Measurements from ENCODE around the gene FBXL20. TPM values are rescaled to one million over a fixed set of nuclear protein-coding genes. Genes with fewer than 3 reads are reported as not detected.

Gene FBXL20, protein sequence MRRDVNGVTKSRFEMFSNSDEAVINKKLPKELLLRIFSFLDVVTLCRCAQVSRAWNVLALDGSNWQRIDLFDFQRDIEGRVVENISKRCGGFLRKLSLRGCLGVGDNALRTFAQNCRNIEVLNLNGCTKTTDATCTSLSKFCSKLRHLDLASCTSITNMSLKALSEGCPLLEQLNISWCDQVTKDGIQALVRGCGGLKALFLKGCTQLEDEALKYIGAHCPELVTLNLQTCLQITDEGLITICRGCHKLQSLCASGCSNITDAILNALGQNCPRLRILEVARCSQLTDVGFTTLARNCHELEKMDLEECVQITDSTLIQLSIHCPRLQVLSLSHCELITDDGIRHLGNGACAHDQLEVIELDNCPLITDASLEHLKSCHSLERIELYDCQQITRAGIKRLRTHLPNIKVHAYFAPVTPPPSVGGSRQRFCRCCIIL
- total RNA-seq (2021; fragmentation: NEBNext Ultra II Directional; extraction: Animal tissue kit (Norgen Biotek cat#: 25700)), result 10.3 and 11.0 TPM in 2 replicates
- polyA plus RNA-seq (2011; rRNA removed), result 4.3 and 5.5 TPM in 2 replicates
- polyA plus RNA-seq (2011; cell fraction: cytosol; rRNA removed), result 4.3 TPM
- polyA plus RNA-seq (2011; cell fraction: nucleus; rRNA removed), result 4.9 TPM
- polyA plus RNA-seq (2012, experiment 1 of 2), result 5.4 to 6.4 TPM (median 6.0 TPM) in 4 replicates
- polyA plus RNA-seq (2012, experiment 2 of 2), result 4.4 TPM
- 5.2 TPM for polyA plus RNA-seq (2013, experiment 1 of 2)
- 5.8 TPM for polyA plus RNA-seq (2013, experiment 2 of 2)
- polyA minus RNA-seq (2011; rRNA and poly(A)+ RNA removed), result 8.8 and 11.0 TPM in 2 replicates
- 4.0 TPM for polyA minus RNA-seq (2011; cell fraction: cytosol; rRNA and poly(A)+ RNA removed)
- polyA minus RNA-seq (2011; cell fraction: nucleus; rRNA and poly(A)+ RNA removed), result 5.2 TPM
- long read RNA-seq, experiment 1, partial matches to known transcripts, result 2 of 7 reads
- long read RNA-seq, experiment 1, other reads (novel, unspliced or antisense), result 3 of 7 reads
- long read RNA-seq, experiment 2, partial matches to known transcripts, result 2 of 2 reads
- long read RNA-seq, experiment 2, other reads (novel, unspliced or antisense), result 0 of 2 reads

DNA sequence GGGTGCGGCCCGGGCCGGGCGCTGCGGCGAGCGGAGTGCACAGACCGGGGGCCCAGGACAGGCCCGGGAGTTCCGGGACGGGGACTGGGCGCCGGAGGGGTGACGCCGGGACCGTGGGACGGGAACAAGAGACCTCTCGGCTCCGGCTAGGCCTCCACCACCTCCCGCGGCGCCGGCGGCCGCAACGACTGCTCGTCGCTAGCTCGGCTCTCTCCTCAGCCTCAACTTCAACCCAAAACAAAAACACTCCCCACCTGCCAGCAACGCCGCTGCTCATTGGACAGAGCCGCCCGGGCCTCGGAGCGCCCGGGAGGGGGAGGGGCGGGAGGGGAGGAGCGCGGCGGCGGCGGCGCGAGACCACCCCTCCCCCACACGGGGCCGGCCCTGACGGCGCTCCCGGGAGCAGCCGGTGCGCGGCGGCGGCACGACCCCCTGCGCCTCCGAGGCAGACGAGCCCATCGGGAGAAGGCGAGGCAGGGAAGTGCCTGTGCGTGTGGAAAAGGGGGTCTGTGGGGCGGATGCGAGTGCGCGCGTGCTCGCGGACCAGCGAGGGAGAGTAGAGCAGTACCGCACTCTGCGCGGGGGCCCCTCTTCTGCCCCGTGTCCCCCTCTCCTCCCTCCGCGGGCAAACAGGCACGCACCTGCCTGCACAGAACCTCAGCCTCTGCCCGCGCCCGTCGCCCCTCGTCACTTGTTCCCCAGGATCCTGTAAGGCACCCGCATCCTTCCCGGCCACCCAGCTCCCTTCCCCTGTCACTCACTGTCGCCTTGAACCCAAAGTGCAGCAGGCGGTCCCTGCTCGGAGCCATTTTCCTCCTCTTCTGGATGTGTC lies at the start of gene FBXL20:
TSS of gene FBXL20 (minus strand) at position 215 of the 832 bp plus-strand sequence. CDS start 224 bp downstream, outside the sequence.
- Histone ChIP-seq H4K8ac (ENCODE audit: extremely low read depth, insufficient read depth, low read length) (peak within 1 kb of the TSS; percentile 94; the same call in 1 of the 2 replicates), H3K9me3 (ENCODE audit: insufficient read depth in 2 of 2, low read depth in 1 of 2, low read length in 1 of 2) (no peaks in the 10 kb centered on the region), H3K14ac (ENCODE audit: insufficient read length) (no peak within 1 kb of the TSS), H2AK5ac (ENCODE audit: low read depth, low read length) (no peak within 1 kb of the TSS), H3K4me1 (replicated peaks in 1 of 4; ENCODE audit: control insufficient read depth in 3 of 4, insufficient read depth in 4 of 4, low read length in 3 of 4) (no peaks in the 10 kb centered on the region), H3K18ac (ENCODE audit: extremely low read depth, low read length) (peak within 1 kb of the TSS; percentile 97), H3K4ac (replicated peaks; ENCODE audit: insufficient read length, low read depth, low read length) (no peak within 1 kb of the TSS), H4K5ac (ENCODE audit: insufficient read length, low read depth, low read length) (peak within 1 kb of the TSS; percentile 93), H4K91ac (replicated peaks; ENCODE audit: insufficient read length, low read length) (no peak within 1 kb of the TSS), H2BK12ac (ENCODE audit: low read depth, low read length) (no peak within 1 kb of the TSS), H3K79me1 (ENCODE audit: low read depth, low read length) (peaks cover 3% of the 10 kb centered on the region; the same call in 1 of the 2 replicates), H3K4me3 (ENCODE audit: extremely low read depth in 1 of 4, insufficient read depth in 2 of 4, low read depth in 3 of 4, low read length in 4 of 4) (peak within 1 kb of the TSS; percentile 81 to 91 (median 86)), H2BK15ac (ENCODE audit: low read length) (no peak within 1 kb of the TSS), H3K27me3 (replicated peaks in 1 of 4; ENCODE audit: control insufficient read depth in 3 of 4, extremely low read depth in 1 of 4, insufficient read depth in 3 of 4, low read length in 3 of 4) (no peaks in the 10 kb centered on the region), H3K23me2 (ENCODE audit: low read depth, low read length) (peaks cover 8% of the 10 kb centered on the region; the same call in 1 of the 2 replicates), H3K23ac (ENCODE audit: insufficient read length) (no peak within 1 kb of the TSS), H2BK120ac (replicated peaks; ENCODE audit: low read depth, low read length) (no peak within 1 kb of the TSS), H3K79me2 (ENCODE audit: control insufficient read depth in 1 of 2, insufficient read depth in 2 of 2, low read length in 2 of 2) (peaks cover 0 to 32% of the 10 kb centered on the region in 2 experiments; a peak in 3 of 4 replicates), H2AFZ (ENCODE audit: low read length) (peak within 1 kb of the TSS; percentile 90), H2BK5ac (ENCODE audit: low read depth, low read length) (peak within 1 kb of the TSS; percentile 78), H4K20me1 (replicated peaks in 1 of 2; ENCODE audit: control insufficient read depth in 1 of 2, insufficient read depth in 2 of 2, low read length in 2 of 2) (peaks cover 2 to 4% of the 10 kb centered on the region in 2 experiments), H3K9ac (replicated peaks in 1 of 4; ENCODE audit: extremely low read depth in 1 of 4, low read depth in 3 of 4, low read length in 3 of 4) (peak within 1 kb of the TSS; percentile 87 to 95 (median 90)), H3K4me2 (ENCODE audit: insufficient read depth in 1 of 2, low read depth in 2 of 2, low read length in 2 of 2) (peak within 1 kb of the TSS; percentile 94 to 96), H3K56ac (replicated peaks; ENCODE audit: insufficient read length, low read depth, low read length) (no peak within 1 kb of the TSS), H3K27ac (ENCODE audit: low read depth, low read length) (peak within 1 kb of the TSS; percentile 79; the same call in 1 of the 2 replicates), H2BK20ac (ENCODE audit: low read length) (no peak within 1 kb of the TSS), H3K36me3 (ENCODE audit: control insufficient read depth in 2 of 4, insufficient read depth in 4 of 4, low read length in 3 of 4) (peaks cover 0 to 7% (median 1%) of the 10 kb centered on the region in 4 experiments; a peak in 2 of 8 replicates)
- ChIA-PET POLR2A (ENCODE audit: partially characterized antibody) (interaction anchor here (0.6 to 3.6 kb wide), 14 partner anchors 10 to 389 kb away, joined by 3 to 20 read pairs (median 3); partner anchors contain the start of genes CDK12, MED1 and RPL19), CTCF (ENCODE audit: partially characterized antibody) (interaction anchor here (1.2 to 1.6 kb wide), 3 partner anchors 10 to 131 kb away, joined by 3 to 5 read pairs (median 5); no protein-coding TSS in a partner anchor)
- FAIRE-seq (no peak), DNase-seq (ENCODE audit: low read depth in 1 of 2, low spot score in 2 of 2) (peak; percentile 62 to 91)
- 1% methylated on average over 49 of the region's 86 CpGs; no CpG with 5 or more reads in 1 of the 2 experiments for WGBS, 2 experiments (ENCODE audit: extremely low coverage in 1 of 2, insufficient coverage in 1 of 2, insufficient read length in 1 of 2, insufficient replicate concordance in 2 of 2, low coverage in 1 of 2, low lambda C conversion rate in 2 of 2, missing lambda C conversion rate in 1 of 2)
- no peak for TF ChIP-seq YY1 (IDR thresholded peaks at IDR 0.05; ENCODE audit: low read depth, low read length)
- 0 out of 3 replicates have a peak, but pooled peaks of 1 of the 2 experiments have one; percentile 60 for TF ChIP-seq EP300 (IDR thresholded peaks at IDR 0.05; ENCODE audit: borderline replicate concordance in 1 of 2, low read depth in 2 of 2, low read length in 2 of 2)
- TF ChIP-seq, protein P1, sequence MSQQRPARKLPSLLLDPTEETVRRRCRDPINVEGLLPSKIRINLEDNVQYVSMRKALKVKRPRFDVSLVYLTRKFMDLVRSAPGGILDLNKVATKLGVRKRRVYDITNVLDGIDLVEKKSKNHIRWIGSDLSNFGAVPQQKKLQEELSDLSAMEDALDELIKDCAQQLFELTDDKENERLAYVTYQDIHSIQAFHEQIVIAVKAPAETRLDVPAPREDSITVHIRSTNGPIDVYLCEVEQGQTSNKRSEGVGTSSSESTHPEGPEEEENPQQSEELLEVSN (IDR thresholded peaks at IDR 0.05), result no peak
- TF ChIP-seq JUN (IDR thresholded peaks at IDR 0.05; ENCODE audit: low read depth, low read length), result no peak
- TF ChIP-seq CTBP2 (IDR thresholded peaks at IDR 0.05; ENCODE audit: borderline replicate concordance, insufficient read depth, insufficient read length, low read length), result peak; percentile 21

Data from H1 (cell line).